HEK293T (cell line): ENCODE results near the gene KHDC4.
"Not testable (repeated sequence)": the region's sequence is repeated elsewhere in the genome, so short reads cannot be mapped to it uniquely, and the experiment has no call there.

Experiments
- CTCF ChIA-PET: fragments of 350-600 bp; formaldehyde crosslinking; extraction: SDS; loops from one replicate; lab custom pipeline; 2021; ENCODE audit warnings: antibody characterized with exemption, inconsistent platforms; lab: Yijun Ruan, JAX
- POLR2A ChIA-PET: fragments of 350-600 bp; formaldehyde crosslinking; extraction: SDS; loops from one replicate; lab custom pipeline; 2020; ENCODE audit warnings: antibody characterized with exemption, inconsistent platforms; lab: Yijun Ruan, JAX
- DNase-seq: peaks from one replicate; pipeline ENCODE4 v3.0.0; 2012; ENCODE audit warnings: mixed read lengths; ENCODE audit errors: extremely low spot score
- ARNT ChIP-seq: fragments of 450-650 bp; IDR thresholded peaks from 2 replicates; pipeline ENCODE4 v1.6.1; 2017; ENCODE audit warnings: mild to moderate bottlenecking
- BHLHE40 ChIP-seq: fragments of 450-650 bp; IDR thresholded peaks from 2 replicates; pipeline ENCODE4 v1.6.1; 2016; ENCODE audit warnings: mild to moderate bottlenecking, moderate library complexity, borderline replicate concordance
- CTBP1 ChIP-seq: fragments of 450-650 bp; IDR thresholded peaks from 2 replicates; pipeline ENCODE4 v1.6.1; 2016; ENCODE audit warnings: borderline replicate concordance
- ELF4 ChIP-seq: fragments of 450-650 bp; IDR thresholded peaks from 2 replicates; pipeline ENCODE4 v1.6.1; 2017; ENCODE audit warnings: antibody characterized with exemption
- FOXA1 ChIP-seq: fragments of 450-650 bp; IDR thresholded peaks from 2 replicates; pipeline ENCODE4 v1.6.1; 2016; ENCODE audit warnings: mild to moderate bottlenecking
- FOXK2 ChIP-seq: fragments of 450-650 bp; IDR thresholded peaks from 2 replicates; pipeline ENCODE4 v1.6.1; 2016; ENCODE audit warnings: mild to moderate bottlenecking
- FOXM1 ChIP-seq: fragments of 450-650 bp; IDR thresholded peaks from 2 replicates; pipeline ENCODE4 v1.6.1; 2017; ENCODE audit warnings: mild to moderate bottlenecking, borderline replicate concordance
- HDGF ChIP-seq: fragments of 450-650 bp; IDR thresholded peaks from 2 replicates; pipeline ENCODE4 v1.6.1; 2017; ENCODE audit warnings: antibody characterized with exemption, borderline replicate concordance
- L3MBTL2 ChIP-seq: fragments of 450-650 bp; conservative IDR thresholded peaks from 2 replicates; pipeline ENCODE4 v1.6.1; 2016; ENCODE audit warnings: mild to moderate bottlenecking
- LEF1 ChIP-seq: fragments of 450-650 bp; IDR thresholded peaks from 2 replicates; pipeline ENCODE4 v1.6.1; 2017; ENCODE audit warnings: mild to moderate bottlenecking, borderline replicate concordance
- NFRKB ChIP-seq: fragments of 450-650 bp; IDR thresholded peaks from 2 replicates; pipeline ENCODE4 v1.6.1; 2016; ENCODE audit warnings: mild to moderate bottlenecking, moderate library complexity
- SP1 ChIP-seq: fragments of 450-650 bp; IDR thresholded peaks from 2 replicates; pipeline ENCODE4 v1.6.1; 2017
- SUZ12 ChIP-seq: fragments of 450-650 bp; IDR thresholded peaks from 2 replicates; pipeline ENCODE4 v1.6.1; 2016; ENCODE audit warnings: mild to moderate bottlenecking
- TARDBP ChIP-seq: fragments of 450-650 bp; IDR thresholded peaks from 2 replicates; pipeline ENCODE4 v1.6.1; 2016
- ZNF384 ChIP-seq: fragments of 450-650 bp; IDR thresholded peaks from 2 replicates; pipeline ENCODE4 v1.6.1; 2016
- TF ChIP-seq, protein P1 (sequence below): fragments of 450-650 bp; IDR thresholded peaks from 2 replicates; pipeline ENCODE4 v1.6.1; 2016

Gene KHDC4

DNA sequence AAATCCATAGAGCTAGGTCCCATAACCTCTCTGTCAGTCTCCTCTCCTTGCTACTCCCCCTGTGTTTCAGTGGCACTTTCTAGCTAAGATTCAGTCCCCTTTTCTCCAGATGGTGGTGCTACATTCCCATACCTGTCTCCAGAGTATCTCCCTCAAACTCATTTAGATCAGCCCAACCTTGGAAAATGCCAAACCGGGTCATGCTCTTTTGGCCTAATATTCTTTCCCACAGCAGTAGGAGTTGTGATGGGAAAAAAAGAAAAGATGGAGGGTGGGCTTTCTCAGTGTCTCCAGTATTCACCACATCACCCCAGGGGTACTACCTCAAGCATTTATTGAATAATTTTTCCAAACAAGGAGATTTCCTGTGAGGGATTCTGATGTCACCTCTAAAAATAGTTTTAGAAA lies 4.0 kb upstream of the KHDC4 start:
- CTCF ChIA-PET = interaction anchor here (0.6 to 2.8 kb wide), 12 partner anchors 17 to 133 kb away, joined by 3 to 22 read pairs (median 4); partner anchors contain the start of gene ARHGEF2
- no peak for TF ChIP-seq SP1
- TF ChIP-seq ELF4 = no peak
- no peak for TF ChIP-seq BHLHE40
- no peak for TF ChIP-seq LEF1
- no peak for TF ChIP-seq FOXK2
- TF ChIP-seq, protein P1, sequence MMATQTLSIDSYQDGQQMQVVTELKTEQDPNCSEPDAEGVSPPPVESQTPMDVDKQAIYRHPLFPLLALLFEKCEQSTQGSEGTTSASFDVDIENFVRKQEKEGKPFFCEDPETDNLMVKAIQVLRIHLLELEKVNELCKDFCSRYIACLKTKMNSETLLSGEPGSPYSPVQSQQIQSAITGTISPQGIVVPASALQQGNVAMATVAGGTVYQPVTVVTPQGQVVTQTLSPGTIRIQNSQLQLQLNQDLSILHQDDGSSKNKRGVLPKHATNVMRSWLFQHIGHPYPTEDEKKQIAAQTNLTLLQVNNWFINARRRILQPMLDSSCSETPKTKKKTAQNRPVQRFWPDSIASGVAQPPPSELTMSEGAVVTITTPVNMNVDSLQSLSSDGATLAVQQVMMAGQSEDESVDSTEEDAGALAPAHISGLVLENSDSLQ = peak; percentile 66
- no peak for TF ChIP-seq NFRKB
- no peak for TF ChIP-seq HDGF
- POLR2A ChIA-PET = interaction anchor here (1.0 to 1.1 kb wide), 6 partner anchors 39 to 128 kb away, joined by 3 to 9 read pairs (median 6); partner anchors contain the start of gene LAMTOR2
- peak; percentile 74 for DNase-seq

GRCh38 chr1:155934936-155935590 lies 850 bp upstream of the KHDC4 start:
- CTCF ChIA-PET = interaction anchor here (1.0 to 2.1 kb wide), 5 partner anchors 9 to 131 kb away, joined by 3 to 13 read pairs (median 4); no protein-coding TSS in a partner anchor
- POLR2A ChIA-PET = interaction anchor here (0.8 to 5.9 kb wide), 24 partner anchors 8 to 284 kb away, joined by 3 to 79 read pairs (median 8); partner anchors contain the start of genes ARHGEF2, GON4L and SYT11
- 0 out of 2 replicates have a peak, but pooled peaks have one; percentile 40 for TF ChIP-seq ZNF384
- TF ChIP-seq FOXK2 = no peak
- no peak for DNase-seq

- CTCF ChIA-PET = interaction anchor here (1.0 to 2.1 kb wide), 2 partner anchors 56 to 133 kb away, joined by 5 to 13 read pairs; no protein-coding TSS in a partner anchor
- DNase-seq = no peak
- TF ChIP-seq FOXM1 (no peak), L3MBTL2 (0 out of 2 replicates have a peak, but pooled peaks have one; percentile 1)
- POLR2A ChIA-PET = interaction anchor here (0.7 to 5.9 kb wide), 23 partner anchors 10 to 517 kb away, joined by 3 to 79 read pairs (median 10); partner anchors contain the start of genes ARHGEF2, GON4L and SYT11
These were observed 569 bp downstream of the KHDC4 start for GRCh38 chr1:155933591-155934096.

DNA sequence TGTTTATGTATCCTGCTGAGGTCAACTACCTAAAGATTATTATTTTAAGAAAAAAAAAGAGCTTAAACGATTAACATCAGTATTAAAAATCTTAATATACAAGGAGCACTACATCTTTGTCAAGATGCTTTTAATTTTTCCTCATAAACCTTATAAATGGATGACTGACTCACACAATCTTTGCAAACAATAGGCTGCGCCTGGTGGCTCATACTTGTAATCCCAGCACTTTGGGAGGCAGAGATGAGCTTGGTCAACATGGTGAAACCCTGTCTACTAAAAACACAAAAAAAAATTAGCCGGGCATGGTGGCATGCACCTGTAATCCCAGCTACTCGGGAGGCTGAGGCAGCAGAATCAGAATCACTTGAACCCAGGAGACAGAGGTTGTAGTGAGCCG lies 1.7 kb downstream of the KHDC4 start:
- POLR2A ChIA-PET = interaction anchor here (1.2 to 5.9 kb wide), 8 partner anchors 11 to 74 kb away, joined by 3 to 79 read pairs (median 22); partner anchors contain the start of genes ARHGEF2, GON4L and SYT11
- DNase-seq = no peak
- CTCF ChIA-PET = interaction anchor here (0.6 to 1.0 kb wide), 2 partner anchors 11 to 57 kb away, joined by 3 to 5 read pairs; no protein-coding TSS in a partner anchor
- TF ChIP-seq FOXA1 (no peak), TARDBP (no peak), SP1 (no peak), L3MBTL2 (no peak), FOXK2 (no peak), ARNT (no peak), LEF1 (no peak), SUZ12 (no peak), NFRKB (no peak), FOXM1 (no peak), HDGF (no peak)
- TF ChIP-seq, protein P1 = no peak

GRCh38 chr1:155932081-155932480 lies 2.1 kb downstream of the KHDC4 start:
- ChIA-PET POLR2A (interaction anchor here (1.1 to 5.9 kb wide), 9 partner anchors 8 to 74 kb away, joined by 3 to 79 read pairs (median 11); partner anchors contain the start of genes ARHGEF2, GON4L and SYT11), CTCF (interaction anchor here (1.0 kb wide), 1 partner anchor 57 kb away, joined by 5 read pairs; no protein-coding TSS in a partner anchor)
- no peak for DNase-seq
- TF ChIP-seq NFRKB (no peak), CTBP1 (no peak), ZNF384 (no peak), HDGF (no peak), FOXA1 (no peak), ARNT (no peak), ELF4 (no peak), LEF1 (no peak), SP1 (no peak), FOXK2 (no peak), SUZ12 (no peak), L3MBTL2 (no peak), FOXM1 (no peak), BHLHE40 (no peak), TARDBP (no peak)
- TF ChIP-seq, protein P1 = no peak

DNA sequence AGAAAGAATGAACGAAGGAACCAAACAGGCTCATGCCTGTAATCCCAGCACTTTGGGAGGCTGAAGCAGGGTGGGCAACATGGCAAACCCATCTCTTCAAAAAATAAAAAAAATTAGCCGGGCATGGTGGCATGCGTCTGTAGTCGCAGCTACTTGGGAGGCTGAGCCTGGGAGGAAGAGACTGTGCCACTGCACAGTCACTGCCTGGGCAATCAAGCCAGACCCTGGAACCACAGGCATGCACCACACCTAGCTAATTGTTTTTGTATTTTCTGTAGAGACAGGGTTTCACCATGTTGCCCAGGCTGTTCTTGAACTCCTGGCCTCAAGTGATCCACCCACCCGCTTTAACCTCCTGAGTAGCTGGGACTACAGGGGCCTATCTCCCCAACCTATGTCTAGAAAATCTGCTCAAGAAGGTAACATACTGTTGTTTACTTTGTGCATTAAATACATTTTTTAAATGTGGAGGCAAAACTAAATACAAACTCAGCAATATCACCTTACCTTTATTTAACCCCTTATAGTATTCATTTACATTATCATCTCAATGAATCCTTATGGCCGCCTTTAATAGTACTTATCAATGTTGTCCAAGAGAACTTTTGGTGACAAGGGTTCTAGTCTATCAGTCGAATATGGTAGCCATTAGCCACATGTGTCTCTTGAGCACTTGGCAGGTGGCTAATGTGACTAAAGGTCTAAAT lies 2.7 kb downstream of the KHDC4 start:
- no peak for DNase-seq
- TF ChIP-seq ZNF384 = no peak
- TF ChIP-seq ELF4 = no peak
- no peak for TF ChIP-seq FOXK2
- no peak for TF ChIP-seq TARDBP
- no peak for TF ChIP-seq SUZ12
- TF ChIP-seq HDGF = no peak
- no peak for TF ChIP-seq FOXM1
- no peak for TF ChIP-seq BHLHE40
- TF ChIP-seq ARNT = no peak
- no peak for TF ChIP-seq LEF1
- TF ChIP-seq NFRKB = no peak
- TF ChIP-seq, protein P1 = no peak
- TF ChIP-seq CTBP1 = no peak
- TF ChIP-seq L3MBTL2 = no peak
- TF ChIP-seq SP1 = no peak
- TF ChIP-seq FOXA1 = no peak
- CTCF ChIA-PET = interaction anchor here (0.6 kb wide), 1 partner anchor 7 kb away, joined by 3 read pairs; no protein-coding TSS in a partner anchor
- POLR2A ChIA-PET = interaction anchor here (0.6 to 5.9 kb wide), 9 partner anchors 9 to 73 kb away, joined by 3 to 79 read pairs (median 7); partner anchors contain the start of genes ARHGEF2, GON4L and SYT11

DNA sequence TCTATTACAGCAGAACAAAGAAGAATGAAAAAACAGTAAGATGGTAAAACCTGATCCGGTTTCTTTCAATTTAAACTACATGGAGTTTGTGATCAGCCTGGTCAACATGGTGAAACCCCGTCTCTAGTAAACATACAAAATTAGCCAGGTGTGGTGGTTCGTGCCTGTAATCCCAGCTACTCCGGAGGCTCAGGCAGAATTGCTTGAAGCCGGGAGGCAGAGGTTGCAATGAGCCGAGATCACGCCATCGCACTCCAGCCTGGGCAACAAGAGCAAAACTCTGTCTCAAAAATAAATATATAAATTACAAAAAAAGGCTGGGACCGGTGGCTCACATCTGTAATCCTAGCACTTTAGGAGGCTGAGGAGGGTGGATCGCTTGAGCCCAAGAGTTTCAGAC lies 3.5 kb downstream of the KHDC4 start:
- POLR2A ChIA-PET = interaction anchor here (0.6 to 5.9 kb wide), 9 partner anchors 10 to 90 kb away, joined by 3 to 79 read pairs (median 5); partner anchors contain the start of genes ARHGEF2, GON4L and SYT11
- DNase-seq = not testable (repeated sequence)
- CTCF ChIA-PET = interaction anchor here (0.6 kb wide), 1 partner anchor 8 kb away, joined by 3 read pairs; no protein-coding TSS in a partner anchor
